Lung (tissue), 12 donors: ENCODE results near the gene GNRH2. TPM values are rescaled to one million over a fixed set of nuclear protein-coding genes. Genes with fewer than 3 reads are reported as not detected.
"Not testable (repeated sequence)": the region's sequence is repeated elsewhere in the genome, so short reads cannot be mapped to it uniquely, and the experiment has no call there.

ENCODE experiments used
- ATAC-seq: fragments of 200-7000 bp; cut with Tn5 transposase; one replicate; pipeline ENCODE4 v1.9.1; 2020; ENCODE audit warnings: moderate number of reproducible peaks; ENCODE audit not compliant: insufficient read depth, low FRiP score
- DNase-seq, 3 donors: peaks; one replicate each; pipeline ENCODE4 v3.0.0-alpha.2; 2013 to 2017
- H3K27ac ChIP-seq, 2 donors: one replicate each; pipeline ENCODE4 v1.5.1; 2013; ENCODE audit warnings: mild to moderate bottlenecking in 2 of 2, moderate library complexity in 2 of 2, control low read depth in 1 of 2, inconsistent platforms in 1 of 2, low read depth in 1 of 2, low read length in 1 of 2
- H3K27me3 ChIP-seq, 3 donors: one replicate each; pipeline ENCODE4 v1.5.1; 2013; ENCODE audit warnings: low read length in 2 of 3; ENCODE audit not compliant: control insufficient read depth in 3 of 3, insufficient read depth in 3 of 3
- H3K36me3 ChIP-seq, 4 donors: one replicate each; pipeline ENCODE4 v1.5.1; 2013; ENCODE audit warnings: low read length in 4 of 4, mild to moderate bottlenecking in 1 of 4, moderate library complexity in 1 of 4; ENCODE audit not compliant: control insufficient read depth in 4 of 4, insufficient read depth in 4 of 4
- H3K4me1 ChIP-seq, 5 donors: one replicate each; pipeline ENCODE4 v1.5.1; 2013; ENCODE audit warnings: low read length in 5 of 5, mild to moderate bottlenecking in 2 of 5, moderate library complexity in 1 of 5; ENCODE audit not compliant: control insufficient read depth in 5 of 5, insufficient read depth in 5 of 5
- H3K4me3 ChIP-seq: one replicate; pipeline ENCODE4 v1.5.1; 2013; ENCODE audit warnings: mild to moderate bottlenecking, control low read depth, moderate library complexity
- H3K9ac ChIP-seq, 2 donors: one replicate each; pipeline ENCODE4 v1.5.1; 2013; ENCODE audit warnings: low read length in 2 of 2, control low read depth in 1 of 2; ENCODE audit not compliant: insufficient read depth in 1 of 2
- H3K9me3 ChIP-seq, 4 donors: one replicate each; pipeline ENCODE4 v1.5.1; 2013; ENCODE audit warnings: low read length in 3 of 4, mild to moderate bottlenecking in 1 of 4, moderate library complexity in 1 of 4; ENCODE audit not compliant: control insufficient read depth in 4 of 4, insufficient read depth in 3 of 4
- WGBS, 2 donors: extraction: QIAGEN DNeasy Blood & Tissue Kit; methylation state at CpG; one replicate each; pipeline ENCODE4 v1.1.7; 2013; 5-methylcytosine and 5-hydroxymethylcytosine counted together
- polyA plus RNA-seq, 2 donors: library from polyadenylated mRNA; stranded (reverse); fragments of 200-250 nt; gene quantifications; one replicate each; pipeline ENCODE4 v1.2.1, GENCODE V29; 2013
- total RNA-seq, 2 donors: library from RNA; depleted of rRNA in 1 of 2; stranded (reverse); fragments of >200 nt in 1 of 2; gene quantifications; one replicate each; pipeline ENCODE4 v1.2.1, GENCODE V29; 2014 to 2021
- TF ChIP-seq, protein P1 (sequence below): IDR thresholded peaks from 2 replicates; pipeline ENCODE4 v1.5.1; 2012; ENCODE audit warnings: mild to moderate bottlenecking; ENCODE audit errors: control extremely low read depth, extremely low read depth
- donor health status: control.
- donor health status: control.
- donor health status: Bipolar disorder and iron deficiency.
- donor health status: healthy.
- donor health status: DM: yes; HTN: yes; CAD: no.

Gene GNRH2
- total and polyA plus RNA-seq, 4 donors, result 0.14 to 0.46 (median 0.16) TPM; not detected in 1

DNA sequence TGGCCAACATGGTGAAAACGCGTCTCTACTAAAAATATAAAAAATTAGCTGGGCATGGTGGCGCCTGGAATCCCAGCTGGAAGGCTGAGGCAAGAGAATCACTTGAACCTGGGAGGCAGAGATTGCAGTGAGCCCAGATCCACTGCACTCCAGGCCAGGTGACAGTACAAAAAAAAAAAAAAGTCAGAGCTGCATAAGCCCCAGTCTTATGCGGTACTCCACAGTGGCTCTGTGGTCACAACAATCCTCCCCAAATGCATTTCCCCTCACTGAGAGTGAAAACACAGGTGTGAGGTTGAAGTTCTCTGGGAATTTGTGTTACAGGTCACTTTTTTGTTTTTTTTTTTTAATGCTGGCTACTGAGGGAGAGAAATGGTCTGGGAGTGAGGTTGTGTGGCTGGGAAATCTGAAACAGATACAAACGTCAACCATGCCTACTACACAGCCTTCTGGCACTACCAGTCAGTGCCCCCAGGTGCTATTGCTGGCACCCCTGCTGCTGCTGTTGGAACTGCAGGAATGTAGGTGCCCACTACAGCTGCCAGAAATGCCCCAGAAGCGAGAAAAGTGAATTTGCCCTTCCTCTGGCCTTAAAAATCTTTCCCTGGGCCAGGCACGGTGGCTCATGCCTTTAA, 8.1 kb downstream of the GNRH2 start:
- DNase-seq, result no peak
- Histone ChIP-seq H3K9ac (no peak overlapping the region), H3K27me3 (no peaks in the 10 kb centered on the region), H3K4me1 (peaks cover 0 to 7% (median 3%) of the 10 kb centered on the region in 5 donors), H3K36me3 (peaks cover 10 to 24% (median 20%) of the 10 kb centered on the region in 4 donors), H3K27ac (no peak overlapping the region), H3K4me3 (no peak overlapping the region), H3K9me3 (no peaks in the 10 kb centered on the region)
- ATAC-seq, result no peak
- TF ChIP-seq, protein P1, sequence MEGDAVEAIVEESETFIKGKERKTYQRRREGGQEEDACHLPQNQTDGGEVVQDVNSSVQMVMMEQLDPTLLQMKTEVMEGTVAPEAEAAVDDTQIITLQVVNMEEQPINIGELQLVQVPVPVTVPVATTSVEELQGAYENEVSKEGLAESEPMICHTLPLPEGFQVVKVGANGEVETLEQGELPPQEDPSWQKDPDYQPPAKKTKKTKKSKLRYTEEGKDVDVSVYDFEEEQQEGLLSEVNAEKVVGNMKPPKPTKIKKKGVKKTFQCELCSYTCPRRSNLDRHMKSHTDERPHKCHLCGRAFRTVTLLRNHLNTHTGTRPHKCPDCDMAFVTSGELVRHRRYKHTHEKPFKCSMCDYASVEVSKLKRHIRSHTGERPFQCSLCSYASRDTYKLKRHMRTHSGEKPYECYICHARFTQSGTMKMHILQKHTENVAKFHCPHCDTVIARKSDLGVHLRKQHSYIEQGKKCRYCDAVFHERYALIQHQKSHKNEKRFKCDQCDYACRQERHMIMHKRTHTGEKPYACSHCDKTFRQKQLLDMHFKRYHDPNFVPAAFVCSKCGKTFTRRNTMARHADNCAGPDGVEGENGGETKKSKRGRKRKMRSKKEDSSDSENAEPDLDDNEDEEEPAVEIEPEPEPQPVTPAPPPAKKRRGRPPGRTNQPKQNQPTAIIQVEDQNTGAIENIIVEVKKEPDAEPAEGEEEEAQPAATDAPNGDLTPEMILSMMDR, result no peak
- 81 to 82% methylated on average over 7 of the region's 7 CpGs for WGBS, 2 donors

GRCh38 chr20:3059489-3059888, 16.1 kb downstream of the GNRH2 start:
- Histone ChIP-seq H3K4me1 (no peaks in the 10 kb centered on the region), H3K27me3 (no peaks in the 10 kb centered on the region), H3K9me3 (peaks cover 0 to 4% (median 0%) of the 10 kb centered on the region in 4 donors), H3K9ac (no peak overlapping the region), H3K4me3 (no peak overlapping the region), H3K27ac (no peak overlapping the region), H3K36me3 (no peaks in the 10 kb centered on the region)
- 86 to 93% methylated on average over 3 of the region's 3 CpGs for WGBS, 2 donors
- TF ChIP-seq, protein P1, result no peak
- no peak for ATAC-seq
- no peak for DNase-seq

DNA sequence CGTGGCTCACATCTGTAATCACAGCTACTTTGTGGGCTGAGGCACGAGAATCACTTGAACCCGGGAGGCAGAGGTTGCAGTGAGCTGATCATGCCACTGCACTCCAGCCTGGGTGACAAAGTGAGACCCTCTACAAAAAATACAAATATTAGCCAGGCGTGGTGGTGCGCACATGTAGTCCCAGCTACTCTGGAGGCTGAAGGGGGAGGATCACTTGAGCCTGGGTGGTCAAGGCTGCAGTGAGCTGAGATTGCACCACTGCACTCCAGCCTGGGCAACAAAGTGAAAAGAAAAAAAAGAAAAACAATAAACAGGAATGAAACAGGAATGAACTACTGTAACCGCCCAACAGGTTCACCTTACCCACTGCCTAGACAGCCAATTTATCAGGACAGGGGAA, 20.7 kb downstream of the GNRH2 start:
- not testable (repeated sequence) for DNase-seq, H3K27me3 ChIP-seq, H3K27ac ChIP-seq, H3K4me3 ChIP-seq, H3K9me3 ChIP-seq, ATAC-seq, H3K36me3 ChIP-seq, H3K4me1 ChIP-seq, H3K9ac ChIP-seq
- WGBS, 2 donors, result 77 to 83% methylated on average over 6 of the region's 6 CpGs

DNA sequence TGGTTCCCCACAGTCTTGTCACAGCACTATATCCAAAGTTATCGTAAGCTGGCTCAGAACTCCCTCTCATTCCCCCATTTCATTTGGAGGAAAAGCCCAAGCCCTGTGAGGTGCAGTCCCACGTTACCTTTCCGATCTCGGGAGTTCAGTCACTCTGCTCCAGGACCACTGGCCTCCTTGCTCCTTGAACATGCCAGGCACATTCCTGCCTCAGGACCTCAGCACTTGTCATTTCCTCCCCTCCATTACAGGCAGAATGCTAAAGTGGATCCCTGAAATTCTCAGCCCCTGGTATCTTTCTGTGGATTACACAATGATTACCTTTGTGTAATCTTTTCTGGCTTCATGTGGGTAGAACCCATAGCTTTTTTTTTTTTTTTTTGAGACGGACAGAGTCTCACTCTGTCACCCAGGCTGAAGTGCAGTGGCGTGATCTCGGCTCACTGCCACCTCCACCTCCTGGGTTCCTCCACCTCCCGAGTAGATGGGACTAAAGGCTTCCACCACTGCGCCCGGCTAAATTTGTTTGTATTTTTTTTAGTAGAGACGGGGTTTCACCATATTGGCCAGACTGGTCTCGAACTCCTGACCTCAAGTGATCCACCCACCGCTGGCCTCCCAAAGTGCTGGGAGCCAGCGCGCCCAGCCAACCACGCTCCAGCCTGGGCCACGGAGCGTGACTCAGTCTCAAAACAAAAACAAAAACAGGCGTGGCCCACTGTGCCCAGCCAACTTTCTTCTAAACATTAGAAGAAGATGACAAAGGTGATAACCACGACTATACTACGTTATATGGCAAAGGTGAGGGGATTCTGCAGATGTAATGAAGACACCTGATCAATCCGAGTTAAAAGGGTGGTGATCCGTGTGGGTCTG, 24.0 kb downstream of the GNRH2 start:
- Histone ChIP-seq H3K27me3 (peaks cover 0 to 15% (median 11%) of the 10 kb centered on the region in 3 donors), H3K9ac (no peak overlapping the region), H3K4me3 (no peak overlapping the region), H3K9me3 (peaks cover 0 to 1% (median 0%) of the 10 kb centered on the region in 4 donors), H3K27ac (no peak overlapping the region), H3K4me1 (peaks cover 0 to 11% (median 0%) of the 10 kb centered on the region in 5 donors), H3K36me3 (no peaks in the 10 kb centered on the region)
- DNase-seq (no peak), ATAC-seq (no peak)
- WGBS, 2 donors, result 85 to 86% methylated on average over 23 of the region's 23 CpGs
- TF ChIP-seq, protein P1, result no peak
